GM19452 (cell line): ENCODE data around the gene PTPRS.

Source experiments
- ATAC-seq: cut with Tn5 transposase; IDR thresholded peaks from one replicate; pipeline ENCODE4 v1.9.1; 2021; ENCODE audit not compliant: unreplicated experiment

Gene PTPRS

GRCh38 chr19:5355076-5355475, 14.5 kb upstream of the PTPRS start:
- ATAC-seq: no peak

- no peak for ATAC-seq
These were observed 13.8 kb upstream of the PTPRS start for GRCh38 chr19:5354403-5354802.

DNA sequence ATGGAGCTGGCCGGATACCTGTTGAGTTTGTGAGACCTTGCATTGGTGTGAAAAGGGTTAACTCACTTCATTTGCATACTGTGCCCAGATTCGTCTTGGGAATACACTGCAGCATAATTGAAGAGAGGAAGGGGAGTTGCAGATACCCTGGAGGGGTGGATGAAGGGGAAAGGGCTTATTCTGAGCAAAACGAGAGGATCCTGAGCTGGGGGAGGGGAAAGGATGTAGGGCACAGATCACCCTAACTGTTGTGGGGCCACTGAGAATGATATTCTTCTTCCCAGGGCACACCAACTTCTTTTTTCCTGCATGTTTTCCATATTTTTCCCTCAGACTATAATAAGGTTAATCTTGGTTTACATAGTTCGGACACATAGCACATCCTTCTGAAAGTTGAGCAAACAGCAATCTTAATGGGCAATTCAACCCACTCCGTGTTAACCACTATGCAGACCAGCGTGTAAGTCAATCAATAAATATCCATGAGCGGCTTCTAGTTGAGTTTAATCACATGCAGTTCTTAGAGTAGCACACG, 11.7 kb upstream of the PTPRS start:
- no peak for ATAC-seq

DNA sequence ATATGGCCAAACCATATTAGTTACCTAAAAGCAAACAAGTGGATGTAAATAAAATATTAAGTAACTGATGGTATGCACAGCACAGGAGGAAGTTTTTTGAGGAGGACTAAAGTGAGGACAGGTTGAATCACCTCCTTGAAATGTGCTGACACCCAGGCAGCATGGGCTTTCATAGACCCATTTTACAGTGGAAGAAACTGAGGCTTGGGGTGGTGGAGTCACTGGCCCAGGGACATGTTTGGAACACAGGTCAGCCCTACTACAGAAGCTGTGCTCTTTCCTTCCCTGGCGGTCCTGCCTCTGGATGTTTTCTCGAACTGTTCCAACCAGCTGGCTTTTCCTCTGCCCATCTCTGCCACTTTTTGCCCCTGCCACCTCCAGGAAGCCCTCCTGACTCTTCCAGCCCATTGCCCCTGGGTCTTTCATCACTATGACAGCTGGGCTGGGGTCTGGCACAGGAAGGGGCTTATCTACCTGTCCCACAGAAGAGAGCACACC, 11.2 kb upstream of the PTPRS start:
- ATAC-seq: no peak

DNA sequence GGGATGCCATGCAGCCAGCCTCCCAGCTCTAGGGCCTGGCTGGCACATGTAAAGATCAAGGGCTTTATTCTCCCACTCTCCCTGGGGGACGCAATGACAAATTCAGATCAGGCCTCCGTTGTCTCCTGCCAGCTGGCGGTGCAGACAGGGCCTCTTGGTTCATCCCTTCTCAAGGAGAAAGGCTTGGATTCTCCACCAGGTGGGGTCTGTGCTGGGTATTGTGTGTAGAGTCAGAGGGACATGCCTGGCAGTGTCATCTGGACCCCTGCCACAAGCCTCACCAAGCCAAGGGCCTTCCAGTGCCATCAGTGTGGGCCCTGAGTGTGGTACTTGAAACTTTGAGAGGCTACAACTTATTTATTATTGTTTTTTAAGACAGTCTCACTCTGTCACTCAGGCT, 8.4 kb upstream of the PTPRS start:
- ATAC-seq: no peak

GRCh38 chr19:5345895-5346386, 5.3 kb upstream of the PTPRS start:
- no peak for ATAC-seq

GRCh38 chr19:5343848-5344247, 3.2 kb upstream of the PTPRS start:
- ATAC-seq: no peak

GRCh38 chr19:5342573-5343201, 2.1 kb upstream of the PTPRS start:
- no peak for ATAC-seq

GRCh38 chr19:5341981-5342380, 1.4 kb upstream of the PTPRS start:
- ATAC-seq: no peak

- no peak for ATAC-seq
These were observed 822 bp upstream of the PTPRS start for GRCh38 chr19:5341448-5341820.

- ATAC-seq: no peak
These were observed 519 bp downstream of the PTPRS start for GRCh38 chr19:5339950-5340636.

- no peak for ATAC-seq
These were observed 1.2 kb downstream of the PTPRS start for GRCh38 chr19:5339198-5339949.

- ATAC-seq: no peak
These were observed 1.9 kb downstream of the PTPRS start for GRCh38 chr19:5338656-5339197.

GRCh38 chr19:5337708-5338655, 2.6 kb downstream of the PTPRS start:
- ATAC-seq: no peak

GRCh38 chr19:5337126-5337525, 3.5 kb downstream of the PTPRS start:
- no peak for ATAC-seq

DNA sequence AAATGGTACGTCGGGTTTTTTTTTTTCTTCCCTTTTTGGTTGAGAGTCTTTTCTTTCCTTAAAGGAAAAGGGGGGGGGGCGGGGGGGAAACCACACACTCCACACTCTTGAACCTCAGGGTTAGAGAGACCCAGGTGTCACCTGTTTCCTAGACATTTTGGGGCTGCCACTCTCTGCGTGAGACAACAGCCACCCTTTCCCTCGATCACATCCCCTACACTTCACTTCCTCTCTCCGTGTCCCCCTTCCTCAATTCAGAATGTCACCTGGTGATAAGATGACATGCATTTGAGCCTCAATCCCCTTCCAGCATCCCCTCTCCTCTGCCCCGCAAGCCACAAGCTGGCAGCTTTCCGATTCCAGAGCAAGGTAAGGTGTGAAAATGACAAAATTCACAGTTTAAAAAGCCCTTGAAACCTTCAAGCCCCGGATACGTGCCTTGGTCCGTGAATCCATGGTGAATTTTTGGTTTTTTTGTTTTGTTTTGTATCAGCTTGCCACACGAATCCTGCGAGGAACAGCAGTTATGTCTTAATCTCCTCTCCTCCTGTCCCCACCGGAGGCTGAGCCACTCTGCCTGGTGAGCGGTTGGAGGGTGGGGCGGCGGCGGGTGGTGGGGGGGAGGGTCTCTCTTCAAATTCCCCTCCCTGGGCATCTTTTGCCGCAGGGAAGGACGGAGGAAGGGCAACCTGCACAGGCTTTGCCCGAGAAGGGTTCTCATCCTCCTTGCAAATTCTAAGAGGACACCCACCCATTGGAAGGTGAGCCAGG, 4.2 kb downstream of the PTPRS start:
- no peak for ATAC-seq

DNA sequence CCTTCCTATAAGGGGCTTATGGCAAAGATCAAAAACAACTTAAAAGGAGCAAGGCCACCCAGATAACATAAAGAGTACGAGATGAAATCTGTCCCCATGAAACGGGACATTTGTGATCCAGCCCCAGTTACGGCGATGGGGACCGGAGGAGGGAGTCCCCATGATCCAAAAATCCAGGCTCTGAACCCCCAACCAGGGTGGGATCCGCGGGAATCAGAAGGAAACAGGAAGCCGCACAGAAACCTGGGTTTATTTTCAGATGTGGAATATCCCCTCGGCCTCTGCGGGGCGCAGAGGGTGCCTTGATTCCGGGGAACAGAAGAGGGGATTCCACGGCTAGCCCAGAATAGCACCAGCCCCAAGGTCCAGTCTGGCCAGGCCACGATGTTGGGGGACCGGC, 5.0 kb downstream of the PTPRS start:
- ATAC-seq: no peak

- no peak for ATAC-seq
These were observed 5.7 kb downstream of the PTPRS start for GRCh38 chr19:5334824-5335500.

GRCh38 chr19:5334366-5334739, 6.3 kb downstream of the PTPRS start:
- ATAC-seq: no peak
